Liver (tissue), 9 donors: ENCODE data around the gene ERP44. TPM values are rescaled to one million over a fixed set of nuclear protein-coding genes. Genes with fewer than 3 reads are reported as not detected.

Experiments
- DNase-seq: peaks from one replicate; pipeline ENCODE4 v3.0.0-alpha.2; 2017; ENCODE audit warnings: low spot score
- H3K27ac ChIP-seq, 2 donors: one replicate each; pipeline ENCODE4 v1.7.0; 2013; ENCODE audit warnings: inconsistent platforms in 2 of 2, low read length in 2 of 2, control low read depth in 1 of 2, low read depth in 1 of 2, mild to moderate bottlenecking in 1 of 2
- H3K27me3 ChIP-seq, 4 donors: one replicate each; pipeline versions ENCODE4 v1.6.1 to v1.7.0; 2013; ENCODE audit warnings: low read length in 3 of 4, inconsistent platforms in 1 of 4, mild to moderate bottlenecking in 1 of 4, moderate library complexity in 1 of 4; ENCODE audit not compliant: control insufficient read depth in 4 of 4, insufficient read depth in 4 of 4
- H3K36me3 ChIP-seq, 4 donors: one replicate each; pipeline versions ENCODE4 v1.6.1 to v1.7.0; 2013; ENCODE audit warnings: low read length in 3 of 4, mild to moderate bottlenecking in 3 of 4, low read depth in 1 of 4, moderate library complexity in 1 of 4; ENCODE audit not compliant: control insufficient read depth in 4 of 4, insufficient read depth in 3 of 4
- H3K4me1 ChIP-seq, 4 donors: one replicate each; pipeline versions ENCODE4 v1.6.1 to v1.7.0; 2013; ENCODE audit warnings: low read length in 3 of 4, mild to moderate bottlenecking in 3 of 4, moderate library complexity in 1 of 4; ENCODE audit not compliant: control insufficient read depth in 4 of 4, insufficient read depth in 4 of 4
- H3K4me3 ChIP-seq, 3 donors: one replicate each; pipeline versions ENCODE4 v1.6.1 to v1.7.0; 2013; ENCODE audit warnings: low read length in 3 of 3, control low read depth in 1 of 3, low read depth in 1 of 3, mild to moderate bottlenecking in 1 of 3
- H3K9ac ChIP-seq, 2 donors: one replicate each; pipeline ENCODE4 v1.7.0; 2013; ENCODE audit warnings: low read length in 2 of 2, mild to moderate bottlenecking in 2 of 2, moderate library complexity in 2 of 2, control low read depth in 1 of 2, low read depth in 1 of 2
- H3K9me3 ChIP-seq, 4 donors: one replicate each; pipeline versions ENCODE4 v1.6.1 to v1.7.0; 2013; ENCODE audit warnings: low read length in 3 of 4; ENCODE audit not compliant: control insufficient read depth in 4 of 4
- ATF3 ChIP-seq: IDR thresholded peaks from 2 replicates; pipeline ENCODE4 v1.6.1; 2016; ENCODE audit warnings: antibody characterized with exemption
- EGR1 ChIP-seq, 2 donors: IDR thresholded peaks; 2 replicates each; pipeline ENCODE4 v1.6.1; 2016 to 2018; ENCODE audit warnings: antibody characterized with exemption in 2 of 2, low read depth in 2 of 2
- FOXA1 ChIP-seq: IDR thresholded peaks from 2 replicates; pipeline ENCODE4 v1.6.1; 2016; ENCODE audit warnings: antibody characterized with exemption
- FOXA2 ChIP-seq: IDR thresholded peaks from 2 replicates; pipeline ENCODE4 v1.6.1; 2016; ENCODE audit warnings: antibody characterized with exemption
- GABPA ChIP-seq, 2 donors: IDR thresholded peaks in 1 of 2; conservative IDR thresholded peaks in 1 of 2; 2 replicates each; pipeline ENCODE4 v1.6.1; 2016; ENCODE audit warnings: antibody characterized with exemption in 2 of 2, mild to moderate bottlenecking in 1 of 2, moderate library complexity in 1 of 2
- HNF4A ChIP-seq, 2 donors: conservative IDR thresholded peaks; 2 replicates each; pipeline ENCODE4 v1.6.1; 2016; ENCODE audit warnings: antibody characterized with exemption in 2 of 2, mild to moderate bottlenecking in 2 of 2
- HNF4G ChIP-seq: IDR thresholded peaks from 2 replicates; pipeline ENCODE4 v1.6.1; 2016; ENCODE audit warnings: antibody characterized with exemption
- JUND ChIP-seq, 2 donors: IDR thresholded peaks; 2 replicates each; pipeline ENCODE4 v1.6.1; 2016; ENCODE audit warnings: antibody characterized with exemption in 2 of 2
- NR2F2 ChIP-seq: IDR thresholded peaks from 2 replicates; pipeline ENCODE4 v1.6.1; 2016; ENCODE audit warnings: antibody characterized with exemption
- RAD21 ChIP-seq, 2 donors: IDR thresholded peaks; 2 replicates each; pipeline ENCODE4 v1.6.1; 2016; ENCODE audit warnings: antibody characterized with exemption in 2 of 2, mild to moderate bottlenecking in 2 of 2
- RXRA ChIP-seq, 2 donors: IDR thresholded peaks; 2 replicates each; pipeline ENCODE4 v1.6.1; 2017 to 2018; ENCODE audit warnings: antibody characterized with exemption in 2 of 2, mild to moderate bottlenecking in 1 of 2
- SP1 ChIP-seq: IDR thresholded peaks from 2 replicates; pipeline ENCODE4 v1.6.1; 2018; ENCODE audit warnings: antibody characterized with exemption, mild to moderate bottlenecking
- TAF1 ChIP-seq: conservative IDR thresholded peaks from 2 replicates; pipeline ENCODE4 v1.6.1; 2016; ENCODE audit warnings: antibody characterized with exemption, mild to moderate bottlenecking
- YY1 ChIP-seq: IDR thresholded peaks from 2 replicates; pipeline ENCODE4 v1.6.1; 2016; ENCODE audit warnings: antibody characterized with exemption, mild to moderate bottlenecking
- WGBS: extraction: QIAGEN DNeasy Blood & Tissue Kit; methylation state at CpG from one replicate; pipeline ENCODE4 v1.1.7; 2013; 5-methylcytosine and 5-hydroxymethylcytosine counted together
- polyA plus RNA-seq, 2 donors: library from polyadenylated mRNA; stranded (reverse) in 1 of 2; unstranded in 1 of 2; fragments of 200-250 nt in 1 of 2; fragments of >200 nt in 1 of 2; fragmentation: Nextera tagmentation in 1 of 2; extraction: Ambion mirVana in 1 of 2; gene quantifications; one replicate each; pipeline versions ENCODE4 v1.2.1 to v1.2.3, GENCODE V29; 2013 to 2015
- total RNA-seq, 2 donors: library from RNA; depleted of rRNA; stranded (reverse); fragments of >200 nt; gene quantifications; one replicate each; pipeline ENCODE4 v1.2.3, GENCODE V29; 2014
- TF ChIP-seq, protein P1 (sequence below): IDR thresholded peaks from 2 replicates; pipeline ENCODE4 v1.6.1; 2016; ENCODE audit warnings: antibody characterized with exemption, mild to moderate bottlenecking
- TF ChIP-seq, protein P2 (sequence below): IDR thresholded peaks from 2 replicates; pipeline ENCODE4 v1.6.1; 2016; ENCODE audit warnings: antibody characterized with exemption
- TF ChIP-seq, protein P3 (sequence below): fragments of 150-350 bp; IDR thresholded peaks from 2 replicates; pipeline ENCODE4 v1.5.1; 2017; ENCODE audit warnings: improper control_type of control experiment, low read depth, low read length; ENCODE audit not compliant: missing input control
- TF ChIP-seq, protein P4 (sequence below): IDR thresholded peaks from 2 replicates; pipeline ENCODE4 v1.6.1; 2016; ENCODE audit warnings: antibody characterized with exemption
- donor health status: healthy.
- donor health status: healthy.
- donor health status: healthy.
- donor health status: healthy.
- donor health status: healthy.

The ERP44 gene
- total and polyA plus RNA-seq, 4 donors = 13.0 to 26.8 (median 19.3) TPM

GRCh38 chr9:100084128-100084453, 14.7 kb downstream of the ERP44 start (continued):
- TF ChIP-seq, protein P1, sequence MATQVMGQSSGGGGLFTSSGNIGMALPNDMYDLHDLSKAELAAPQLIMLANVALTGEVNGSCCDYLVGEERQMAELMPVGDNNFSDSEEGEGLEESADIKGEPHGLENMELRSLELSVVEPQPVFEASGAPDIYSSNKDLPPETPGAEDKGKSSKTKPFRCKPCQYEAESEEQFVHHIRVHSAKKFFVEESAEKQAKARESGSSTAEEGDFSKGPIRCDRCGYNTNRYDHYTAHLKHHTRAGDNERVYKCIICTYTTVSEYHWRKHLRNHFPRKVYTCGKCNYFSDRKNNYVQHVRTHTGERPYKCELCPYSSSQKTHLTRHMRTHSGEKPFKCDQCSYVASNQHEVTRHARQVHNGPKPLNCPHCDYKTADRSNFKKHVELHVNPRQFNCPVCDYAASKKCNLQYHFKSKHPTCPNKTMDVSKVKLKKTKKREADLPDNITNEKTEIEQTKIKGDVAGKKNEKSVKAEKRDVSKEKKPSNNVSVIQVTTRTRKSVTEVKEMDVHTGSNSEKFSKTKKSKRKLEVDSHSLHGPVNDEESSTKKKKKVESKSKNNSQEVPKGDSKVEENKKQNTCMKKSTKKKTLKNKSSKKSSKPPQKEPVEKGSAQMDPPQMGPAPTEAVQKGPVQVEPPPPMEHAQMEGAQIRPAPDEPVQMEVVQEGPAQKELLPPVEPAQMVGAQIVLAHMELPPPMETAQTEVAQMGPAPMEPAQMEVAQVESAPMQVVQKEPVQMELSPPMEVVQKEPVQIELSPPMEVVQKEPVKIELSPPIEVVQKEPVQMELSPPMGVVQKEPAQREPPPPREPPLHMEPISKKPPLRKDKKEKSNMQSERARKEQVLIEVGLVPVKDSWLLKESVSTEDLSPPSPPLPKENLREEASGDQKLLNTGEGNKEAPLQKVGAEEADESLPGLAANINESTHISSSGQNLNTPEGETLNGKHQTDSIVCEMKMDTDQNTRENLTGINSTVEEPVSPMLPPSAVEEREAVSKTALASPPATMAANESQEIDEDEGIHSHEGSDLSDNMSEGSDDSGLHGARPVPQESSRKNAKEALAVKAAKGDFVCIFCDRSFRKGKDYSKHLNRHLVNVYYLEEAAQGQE = no peak
- no peak for TF ChIP-seq YY1
- no peak for TF ChIP-seq FOXA1

- Histone ChIP-seq H3K4me3 (no peak overlapping the region), H3K36me3 (no peaks in the 10 kb centered on the region), H3K4me1 (peaks cover 0 to 6% (median 3%) of the 10 kb centered on the region in 4 donors), H3K27ac (no peak overlapping the region), H3K9me3 (no peaks in the 10 kb centered on the region), H3K9ac (no peak overlapping the region), H3K27me3 (no peaks in the 10 kb centered on the region)
- no peak for DNase-seq
- 82% methylated on average over 5 of the region's 5 CpGs for WGBS
- TF ChIP-seq NR2F2 (no peak), SP1 (no peak), TAF1 (no peak), FOXA2 (no peak), FOXA1 (no peak), JUND (IDR thresholded peaks at IDR 0.05) (no peak), RAD21 (IDR thresholded peaks at IDR 0.05) (no peak), YY1 (no peak), RXRA (IDR thresholded peaks at IDR 0.05) (no peak), ATF3 (no peak), GABPA (IDR thresholded peaks at IDR 0.05 in 1 of 2, conservative IDR thresholded peaks at IDR 0.05 in 1 of 2) (no peak), EGR1 (IDR thresholded peaks at IDR 0.05; ENCODE audit: low read depth in 2 of 2) (no peak), HNF4A (conservative IDR thresholded peaks at IDR 0.05) (no peak), HNF4G (no peak)
- TF ChIP-seq, protein P1 = no peak
- TF ChIP-seq, protein P2, sequence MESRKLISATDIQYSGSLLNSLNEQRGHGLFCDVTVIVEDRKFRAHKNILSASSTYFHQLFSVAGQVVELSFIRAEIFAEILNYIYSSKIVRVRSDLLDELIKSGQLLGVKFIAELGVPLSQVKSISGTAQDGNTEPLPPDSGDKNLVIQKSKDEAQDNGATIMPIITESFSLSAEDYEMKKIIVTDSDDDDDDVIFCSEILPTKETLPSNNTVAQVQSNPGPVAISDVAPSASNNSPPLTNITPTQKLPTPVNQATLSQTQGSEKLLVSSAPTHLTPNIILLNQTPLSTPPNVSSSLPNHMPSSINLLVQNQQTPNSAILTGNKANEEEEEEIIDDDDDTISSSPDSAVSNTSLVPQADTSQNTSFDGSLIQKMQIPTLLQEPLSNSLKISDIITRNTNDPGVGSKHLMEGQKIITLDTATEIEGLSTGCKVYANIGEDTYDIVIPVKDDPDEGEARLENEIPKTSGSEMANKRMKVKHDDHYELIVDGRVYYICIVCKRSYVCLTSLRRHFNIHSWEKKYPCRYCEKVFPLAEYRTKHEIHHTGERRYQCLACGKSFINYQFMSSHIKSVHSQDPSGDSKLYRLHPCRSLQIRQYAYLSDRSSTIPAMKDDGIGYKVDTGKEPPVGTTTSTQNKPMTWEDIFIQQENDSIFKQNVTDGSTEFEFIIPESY = no peak
- TF ChIP-seq, protein P3, sequence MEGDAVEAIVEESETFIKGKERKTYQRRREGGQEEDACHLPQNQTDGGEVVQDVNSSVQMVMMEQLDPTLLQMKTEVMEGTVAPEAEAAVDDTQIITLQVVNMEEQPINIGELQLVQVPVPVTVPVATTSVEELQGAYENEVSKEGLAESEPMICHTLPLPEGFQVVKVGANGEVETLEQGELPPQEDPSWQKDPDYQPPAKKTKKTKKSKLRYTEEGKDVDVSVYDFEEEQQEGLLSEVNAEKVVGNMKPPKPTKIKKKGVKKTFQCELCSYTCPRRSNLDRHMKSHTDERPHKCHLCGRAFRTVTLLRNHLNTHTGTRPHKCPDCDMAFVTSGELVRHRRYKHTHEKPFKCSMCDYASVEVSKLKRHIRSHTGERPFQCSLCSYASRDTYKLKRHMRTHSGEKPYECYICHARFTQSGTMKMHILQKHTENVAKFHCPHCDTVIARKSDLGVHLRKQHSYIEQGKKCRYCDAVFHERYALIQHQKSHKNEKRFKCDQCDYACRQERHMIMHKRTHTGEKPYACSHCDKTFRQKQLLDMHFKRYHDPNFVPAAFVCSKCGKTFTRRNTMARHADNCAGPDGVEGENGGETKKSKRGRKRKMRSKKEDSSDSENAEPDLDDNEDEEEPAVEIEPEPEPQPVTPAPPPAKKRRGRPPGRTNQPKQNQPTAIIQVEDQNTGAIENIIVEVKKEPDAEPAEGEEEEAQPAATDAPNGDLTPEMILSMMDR = no peak
- TF ChIP-seq, protein P4, sequence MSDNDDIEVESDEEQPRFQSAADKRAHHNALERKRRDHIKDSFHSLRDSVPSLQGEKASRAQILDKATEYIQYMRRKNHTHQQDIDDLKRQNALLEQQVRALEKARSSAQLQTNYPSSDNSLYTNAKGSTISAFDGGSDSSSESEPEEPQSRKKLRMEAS = no peak
Observed at GRCh38 chr9:100083448-100084127, 15.2 kb downstream of the ERP44 start.
